WI38 (cell line): ENCODE results near the gene GAST.
A peak's percentile ranks its signal among the peaks of the same experiment; 100 is the strongest.
"Not testable (repeated sequence)": the region's sequence is repeated elsewhere in the genome, so short reads cannot be mapped to it uniquely, and the experiment has no call there.

Experiments used
- H3K4me3 ChIP-seq: 2 replicates; pipeline ENCODE4 v1.5.1; 2011; ENCODE audit warnings: low read depth, mild to moderate bottlenecking, control low read depth, low read length
- CTCF ChIP-seq: IDR thresholded peaks from 2 replicates; pipeline ENCODE4 v1.5.1; 2012; ENCODE audit warnings: low read depth, mild to moderate bottlenecking, control low read depth, low read length

Gene GAST

GRCh38 chr17:41666708-41667279, 45.3 kb upstream of the GAST start:
- H3K4me3 ChIP-seq: peak overlapping the region; percentile 46
- TF ChIP-seq CTCF: peak; percentile 93

GRCh38 chr17:41667280-41668041, 44.7 kb upstream of the GAST start:
- TF ChIP-seq CTCF: no peak

GRCh38 chr17:41672153-41672552, 40.0 kb upstream of the GAST start:
- no peak overlapping the region for H3K4me3 ChIP-seq
- TF ChIP-seq CTCF: no peak

More at GRCh38 chr17:41667280-41668041, 44.7 kb upstream of the GAST start:
- no peak overlapping the region for H3K4me3 ChIP-seq

GRCh38 chr17:41675157-41676057, 36.7 kb upstream of the GAST start:
- H3K4me3 ChIP-seq: not testable (repeated sequence)

GRCh38 chr17:41676058-41676419, 36.1 kb upstream of the GAST start:
- H3K4me3 ChIP-seq: no peak overlapping the region
- no peak for TF ChIP-seq CTCF

- no peak for TF ChIP-seq CTCF
- no peak overlapping the region; the same call in 1 of the 2 replicates for H3K4me3 ChIP-seq
These were observed 33.7 kb upstream of the GAST start for GRCh38 chr17:41678411-41678906.

GRCh38 chr17:41678907-41679739, 33.0 kb upstream of the GAST start:
- no peak overlapping the region; the same call in 1 of the 2 replicates for H3K4me3 ChIP-seq
- TF ChIP-seq CTCF: no peak
